GM18498 (cell line): Measurements from ENCODE around the gene DTX4.

Experiments used
- ATAC-seq: cut with Tn5 transposase; IDR thresholded peaks from one replicate; pipeline ENCODE4 v1.9.1; 2021; ENCODE audit warnings: mild to moderate bottlenecking, moderate library complexity; ENCODE audit not compliant: unreplicated experiment

The DTX4 gene

GRCh38 chr11:59216641-59217564, 45.0 kb downstream of the DTX4 start:
- peak; percentile 89 for ATAC-seq

- no peak for ATAC-seq
Observed at GRCh38 chr11:59218319-59218718, 46.4 kb downstream of the DTX4 start.

GRCh38 chr11:59218893-59219292, 47.0 kb downstream of the DTX4 start:
- no peak for ATAC-seq

- ATAC-seq = no peak
Observed at GRCh38 chr11:59219836-59220235, 47.9 kb downstream of the DTX4 start.

GRCh38 chr11:59221441-59221840, 49.5 kb downstream of the DTX4 start:
- ATAC-seq = no peak

GRCh38 chr11:59222464-59223060, 50.6 kb downstream of the DTX4 start:
- ATAC-seq = no peak

- ATAC-seq = no peak
Observed at GRCh38 chr11:59223177-59223576, 51.2 kb downstream of the DTX4 start.

GRCh38 chr11:59223611-59224010, 51.7 kb downstream of the DTX4 start:
- no peak for ATAC-seq

GRCh38 chr11:59224351-59224928, 52.5 kb downstream of the DTX4 start:
- ATAC-seq = peak; percentile 52

GRCh38 chr11:59225017-59225416, 53.1 kb downstream of the DTX4 start:
- peak; percentile 49 for ATAC-seq

- no peak for ATAC-seq
Observed at GRCh38 chr11:59226396-59226795, 54.5 kb downstream of the DTX4 start.

GRCh38 chr11:59240322-59240721, 68.4 kb downstream of the DTX4 start:
- no peak for ATAC-seq

GRCh38 chr11:59243633-59244032, 71.7 kb downstream of the DTX4 start:
- no peak for ATAC-seq

- ATAC-seq = no peak
Observed at GRCh38 chr11:59247531-59248227, 75.7 kb downstream of the DTX4 start.

GRCh38 chr11:59249535-59249934, 77.6 kb downstream of the DTX4 start:
- no peak for ATAC-seq

GRCh38 chr11:59253001-59253400, 81.1 kb downstream of the DTX4 start:
- ATAC-seq = no peak

- no peak for ATAC-seq
Observed at GRCh38 chr11:59254286-59254685, 82.4 kb downstream of the DTX4 start.

GRCh38 chr11:59255281-59255680, 83.3 kb downstream of the DTX4 start:
- ATAC-seq = no peak
